Measurements from ENCODE around the gene ITGA8.
"Not testable (repeated sequence)": the region's sequence is repeated elsewhere in the genome, so short reads cannot be mapped to it uniquely, and the experiment has no call there.

The ITGA8 gene

GRCh38 chr10:15588151-15588550 lies 131.6 kb downstream of the ITGA8 start:
- Mint-ChIP-seq H3K27ac (no peak overlapping the region), H3K9me3 (peaks cover 4% of the 10 kb centered on the region), H3K27me3 (peaks cover 13% of the 10 kb centered on the region), H3K36me3 (ENCODE audit: low read depth) (no peaks in the 10 kb centered on the region), H3K4me3 (no peak overlapping the region), H3K4me1 (ENCODE audit: low read depth) (no peaks in the 10 kb centered on the region)

- no peak overlapping the region for H3K4me3 Mint-ChIP-seq
- no peaks in the 10 kb centered on the region for H3K36me3 Mint-ChIP-seq (ENCODE audit: low read depth)
- no peak overlapping the region for H3K27ac Mint-ChIP-seq
- no peaks in the 10 kb centered on the region for H3K4me1 Mint-ChIP-seq (ENCODE audit: low read depth)
- peaks cover 14% of the 10 kb centered on the region for H3K27me3 Mint-ChIP-seq
- peaks cover 4% of the 10 kb centered on the region for H3K9me3 Mint-ChIP-seq
These were observed 132.5 kb downstream of the ITGA8 start for GRCh38 chr10:15587271-15587670.

GRCh38 chr10:15585303-15585715 lies 134.4 kb downstream of the ITGA8 start:
- no peaks in the 10 kb centered on the region for H3K36me3 Mint-ChIP-seq (ENCODE audit: low read depth)
- H3K27me3 Mint-ChIP-seq, result peaks cover 18% of the 10 kb centered on the region

DNA sequence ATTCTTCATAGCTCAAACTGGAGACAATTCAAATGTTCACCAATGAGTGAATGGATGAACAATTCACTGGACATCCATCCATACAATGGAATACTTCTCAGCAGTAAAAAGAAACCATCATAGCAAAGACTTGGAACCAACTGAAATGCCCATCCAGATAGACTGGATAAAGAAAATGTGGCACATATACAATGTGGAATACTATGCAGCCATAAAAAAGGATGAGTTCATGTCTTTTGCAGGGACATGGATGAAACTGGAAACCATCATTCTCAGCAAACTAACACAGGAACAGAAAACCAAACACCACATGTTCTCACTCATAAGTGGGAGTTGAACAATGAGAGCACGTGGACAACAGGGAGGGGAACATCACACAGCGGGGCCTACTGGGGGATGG lies 136.8 kb downstream of the ITGA8 start:
- not testable (repeated sequence) for H3K4me3 Mint-ChIP-seq; H3K4me1 Mint-ChIP-seq (ENCODE audit: low read depth); H3K27me3 Mint-ChIP-seq; H3K36me3 Mint-ChIP-seq (ENCODE audit: low read depth); H3K27ac Mint-ChIP-seq; H3K9me3 Mint-ChIP-seq

More at GRCh38 chr10:15585303-15585715, 134.4 kb downstream of the ITGA8 start:
- Mint-ChIP-seq H3K27ac (no peak overlapping the region), H3K4me1 (ENCODE audit: low read depth) (no peaks in the 10 kb centered on the region), H3K9me3 (peaks cover 7% of the 10 kb centered on the region), H3K4me3 (no peak overlapping the region)

DNA sequence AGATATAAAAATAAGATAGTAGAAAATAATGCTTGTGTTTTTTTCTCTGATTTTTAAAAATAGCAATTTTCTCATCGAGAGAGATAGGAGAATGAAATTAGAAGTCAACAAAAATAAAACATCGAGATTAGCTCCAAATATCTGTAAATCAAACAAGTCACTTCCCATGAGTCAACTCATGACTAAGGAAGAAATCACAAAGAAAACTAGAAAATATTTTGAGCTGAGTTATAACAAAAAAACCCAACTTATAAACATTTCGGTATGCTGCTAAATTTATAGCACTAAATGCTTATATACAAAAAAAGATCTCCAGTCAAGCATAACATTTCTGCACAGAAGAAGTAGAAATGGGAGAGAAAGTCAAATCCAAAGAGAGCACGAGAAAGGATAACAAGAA lies 140.1 kb downstream of the ITGA8 start:
- H3K9me3 Mint-ChIP-seq, result peaks cover 4% of the 10 kb centered on the region

GRCh38 chr10:15572531-15573045 lies 147.1 kb downstream of the ITGA8 start:
- Mint-ChIP-seq H3K27ac (no peak overlapping the region), H3K4me1 (ENCODE audit: low read depth) (no peaks in the 10 kb centered on the region), H3K9me3 (no peaks in the 10 kb centered on the region), H3K27me3 (no peaks in the 10 kb centered on the region), H3K36me3 (ENCODE audit: low read depth) (no peaks in the 10 kb centered on the region), H3K4me3 (no peak overlapping the region)

More for the DNA sequence above, 140.1 kb downstream of the ITGA8 start:
- no peak overlapping the region for H3K27ac Mint-ChIP-seq
- no peaks in the 10 kb centered on the region for H3K4me1 Mint-ChIP-seq (ENCODE audit: low read depth)
- H3K27me3 Mint-ChIP-seq, result peaks cover 6% of the 10 kb centered on the region
- no peak overlapping the region for H3K4me3 Mint-ChIP-seq
- no peaks in the 10 kb centered on the region for H3K36me3 Mint-ChIP-seq (ENCODE audit: low read depth)

- Mint-ChIP-seq H3K4me3 (no peak overlapping the region), H3K36me3 (ENCODE audit: low read depth) (no peaks in the 10 kb centered on the region), H3K9me3 (no peaks in the 10 kb centered on the region), H3K27me3 (no peaks in the 10 kb centered on the region), H3K4me1 (ENCODE audit: low read depth) (no peaks in the 10 kb centered on the region), H3K27ac (no peak overlapping the region)
These were observed 148.1 kb downstream of the ITGA8 start for GRCh38 chr10:15571575-15571974.

GRCh38 chr10:15570738-15571339 lies 148.9 kb downstream of the ITGA8 start:
- no peak overlapping the region for H3K4me3 Mint-ChIP-seq
- no peak overlapping the region for H3K27ac Mint-ChIP-seq
- H3K36me3 Mint-ChIP-seq (ENCODE audit: low read depth), result no peaks in the 10 kb centered on the region
- H3K9me3 Mint-ChIP-seq, result no peaks in the 10 kb centered on the region
- no peaks in the 10 kb centered on the region for H3K4me1 Mint-ChIP-seq (ENCODE audit: low read depth)
- no peaks in the 10 kb centered on the region for H3K27me3 Mint-ChIP-seq

- Mint-ChIP-seq H3K4me3 (no peak overlapping the region), H3K9me3 (no peaks in the 10 kb centered on the region), H3K27ac (no peak overlapping the region), H3K27me3 (no peaks in the 10 kb centered on the region), H3K36me3 (ENCODE audit: low read depth) (no peaks in the 10 kb centered on the region), H3K4me1 (ENCODE audit: low read depth) (no peaks in the 10 kb centered on the region)
These were observed 151.8 kb downstream of the ITGA8 start for GRCh38 chr10:15567952-15568351.

- H3K9me3 Mint-ChIP-seq, result no peaks in the 10 kb centered on the region
- H3K4me3 Mint-ChIP-seq, result no peak overlapping the region
- no peaks in the 10 kb centered on the region for H3K4me1 Mint-ChIP-seq (ENCODE audit: low read depth)
- no peak overlapping the region for H3K27ac Mint-ChIP-seq
- H3K36me3 Mint-ChIP-seq (ENCODE audit: low read depth), result no peaks in the 10 kb centered on the region
- H3K27me3 Mint-ChIP-seq, result peaks cover 3% of the 10 kb centered on the region
These were observed 156.5 kb downstream of the ITGA8 start for GRCh38 chr10:15563246-15563645.

GRCh38 chr10:15562578-15562977 lies 157.1 kb downstream of the ITGA8 start:
- H3K27me3 Mint-ChIP-seq, result peaks cover 3% of the 10 kb centered on the region
- no peaks in the 10 kb centered on the region for H3K9me3 Mint-ChIP-seq
- H3K4me3 Mint-ChIP-seq, result no peak overlapping the region
- no peaks in the 10 kb centered on the region for H3K4me1 Mint-ChIP-seq (ENCODE audit: low read depth)
- H3K36me3 Mint-ChIP-seq (ENCODE audit: low read depth), result no peaks in the 10 kb centered on the region
- H3K27ac Mint-ChIP-seq, result no peak overlapping the region

GRCh38 chr10:15562116-15562515 lies 157.6 kb downstream of the ITGA8 start:
- H3K27me3 Mint-ChIP-seq, result peaks cover 3% of the 10 kb centered on the region
- H3K36me3 Mint-ChIP-seq (ENCODE audit: low read depth), result no peaks in the 10 kb centered on the region
- no peaks in the 10 kb centered on the region for H3K4me1 Mint-ChIP-seq (ENCODE audit: low read depth)
- no peak overlapping the region for H3K27ac Mint-ChIP-seq
- H3K9me3 Mint-ChIP-seq, result no peaks in the 10 kb centered on the region
- no peak overlapping the region for H3K4me3 Mint-ChIP-seq

DNA sequence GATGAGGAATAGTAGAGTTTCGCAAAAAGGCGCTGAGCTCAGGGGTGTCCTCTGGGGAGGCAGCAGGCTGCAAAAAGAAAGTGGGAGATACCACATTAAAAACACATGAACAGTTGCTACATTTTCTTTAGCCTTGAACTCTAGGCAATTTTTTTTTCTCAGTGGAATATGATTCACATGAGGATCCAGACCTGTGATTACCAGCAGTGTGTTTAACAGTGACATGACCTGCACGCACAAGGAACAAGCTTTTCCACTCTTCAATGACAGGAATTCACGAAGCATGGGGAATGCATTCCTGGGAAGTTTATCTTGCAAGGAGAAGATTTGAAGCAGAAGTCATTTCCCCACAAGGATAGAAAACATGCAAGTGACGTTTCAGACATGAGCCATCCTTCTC lies 161.6 kb downstream of the ITGA8 start:
- Mint-ChIP-seq H3K36me3 (ENCODE audit: low read depth) (no peaks in the 10 kb centered on the region), H3K4me1 (ENCODE audit: low read depth) (no peaks in the 10 kb centered on the region), H3K27ac (no peak overlapping the region), H3K4me3 (no peak overlapping the region), H3K9me3 (no peaks in the 10 kb centered on the region), H3K27me3 (peaks cover 8% of the 10 kb centered on the region)

DNA sequence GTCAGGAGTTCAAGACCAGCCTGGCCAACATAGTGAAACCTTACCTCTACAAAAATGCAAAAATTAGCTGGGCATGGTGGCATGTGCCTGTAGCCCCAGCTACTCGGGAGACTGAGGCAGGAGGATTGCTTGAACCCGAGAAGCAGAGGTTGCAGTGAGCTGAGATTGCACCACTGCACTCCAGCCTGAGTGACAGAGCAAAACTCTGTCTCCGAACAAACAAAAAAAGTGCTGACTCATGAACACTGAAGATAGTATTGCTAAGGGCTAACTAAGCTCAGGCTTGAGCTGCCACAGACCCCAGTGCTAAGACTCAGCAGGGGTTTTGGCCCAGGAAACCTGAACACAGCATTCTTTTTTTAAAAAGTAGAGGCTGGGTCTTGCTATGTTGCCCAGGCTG lies 162.6 kb downstream of the ITGA8 start:
- not testable (repeated sequence) for H3K27me3 Mint-ChIP-seq; H3K36me3 Mint-ChIP-seq (ENCODE audit: low read depth); H3K9me3 Mint-ChIP-seq; H3K4me1 Mint-ChIP-seq (ENCODE audit: low read depth); H3K4me3 Mint-ChIP-seq; H3K27ac Mint-ChIP-seq

DNA sequence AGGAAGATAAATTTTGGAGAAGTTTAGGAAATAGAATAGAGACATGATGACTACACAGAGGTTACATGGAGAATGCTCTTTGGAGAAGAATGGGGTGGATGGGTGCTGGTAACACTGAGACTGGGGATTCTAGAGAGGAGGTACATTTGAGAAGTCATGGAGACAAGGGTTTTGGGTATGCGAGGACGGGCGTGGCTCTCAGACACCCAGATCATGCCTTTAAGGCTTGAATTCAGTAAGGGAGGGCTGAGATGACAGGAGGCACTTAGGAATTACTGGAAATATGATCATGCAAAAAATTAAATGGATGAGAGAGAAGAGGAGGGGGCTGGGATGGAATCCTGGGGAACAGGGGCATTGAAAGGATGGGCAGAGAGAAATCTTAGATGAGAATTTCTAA lies 168.8 kb downstream of the ITGA8 start:
- H3K36me3 Mint-ChIP-seq (ENCODE audit: low read depth), result no peaks in the 10 kb centered on the region
- H3K27ac Mint-ChIP-seq, result no peak overlapping the region
- H3K4me1 Mint-ChIP-seq (ENCODE audit: low read depth), result no peaks in the 10 kb centered on the region
- H3K9me3 Mint-ChIP-seq, result peaks cover 6% of the 10 kb centered on the region
- peaks cover 14% of the 10 kb centered on the region for H3K27me3 Mint-ChIP-seq
- H3K4me3 Mint-ChIP-seq, result no peak overlapping the region

DNA sequence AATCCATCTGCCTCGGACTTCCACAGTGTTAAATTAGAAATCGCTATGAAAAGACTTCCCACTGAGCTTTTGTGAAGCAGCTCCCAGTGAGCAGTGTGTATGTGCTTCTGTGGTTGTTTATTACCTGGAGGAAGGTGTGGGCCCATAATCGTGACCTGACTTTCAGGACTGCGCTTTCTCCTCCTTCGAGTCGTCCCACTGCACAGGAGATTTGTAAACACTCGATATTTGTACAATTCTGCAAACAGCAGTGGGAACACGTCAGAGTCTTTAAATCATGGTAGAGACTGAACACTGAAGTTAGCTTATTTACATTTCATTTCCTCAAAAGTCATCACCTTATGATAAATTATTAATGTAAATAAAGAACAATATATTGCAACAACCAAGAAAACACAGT lies 171.4 kb downstream of the ITGA8 start:
- Mint-ChIP-seq H3K27ac (no peak overlapping the region), H3K27me3 (peaks cover 10% of the 10 kb centered on the region), H3K9me3 (peaks cover 10% of the 10 kb centered on the region), H3K4me3 (no peak overlapping the region), H3K4me1 (ENCODE audit: low read depth) (no peaks in the 10 kb centered on the region), H3K36me3 (ENCODE audit: low read depth) (no peaks in the 10 kb centered on the region)

Data from stimulated activated naive CD8-positive, alpha-beta T cell treated with anti-CD3 and anti-CD28 coated beads, Interleukin-15, Interleukin-2, amounts not matched to agents 100 ng/mL and 50 ng/mL, for 24 hours (primary cell).